Skin epidermis (tissue), 12 donors: ENCODE data around the gene OCSTAMP.

ENCODE experiments used
- H3K27ac ChIP-seq, 21 experiments: fragments of 200-600 bp; sonication (generic) in 11 of 21; one replicate each; pipeline ENCODE4 v1.5.0; 2020; ENCODE audit warnings: mild to moderate bottlenecking in 3 of 21, inconsistent platforms in 2 of 21, moderate library complexity in 2 of 21
- H3K4me3 ChIP-seq, 7 experiments: fragments of 200-600 bp; sonication (generic) in 2 of 7; one replicate each; pipeline ENCODE4 v1.5.0; 2020; ENCODE audit warnings: inconsistent platforms in 2 of 7, mild to moderate bottlenecking in 2 of 7, moderate library complexity in 1 of 7

Gene OCSTAMP

GRCh38 chr20:46550461-46550860 lies at the start of gene OCSTAMP:
OCSTAMP (minus strand) TSS chr20:46550654; CDS start chr20:46550560, 94 bp downstream.
- Histone ChIP-seq H3K27ac (no peak within 1 kb of the TSS), H3K4me3 (no peak within 1 kb of the TSS)

- H3K4me3 ChIP-seq: no peak overlapping the region
- H3K27ac ChIP-seq: no peak overlapping the region
Observed at GRCh38 chr20:46599227-46599987, 49.0 kb upstream of the OCSTAMP start.

GRCh38 chr20:46595933-46596332 lies 45.5 kb upstream of the OCSTAMP start:
- Histone ChIP-seq H3K27ac (no peak overlapping the region), H3K4me3 (no peak overlapping the region)

GRCh38 chr20:46594725-46595124 lies 44.3 kb upstream of the OCSTAMP start:
- no peak overlapping the region for H3K4me3 ChIP-seq
- H3K27ac ChIP-seq: no peak overlapping the region

GRCh38 chr20:46592580-46593362 lies 42.3 kb upstream of the OCSTAMP start:
- H3K27ac ChIP-seq: no peak overlapping the region
- H3K4me3 ChIP-seq: no peak overlapping the region

- no peak overlapping the region for H3K27ac ChIP-seq
- H3K4me3 ChIP-seq: no peak overlapping the region
Observed at GRCh38 chr20:46590443-46590842, 40.0 kb upstream of the OCSTAMP start.

GRCh38 chr20:46588532-46589511 lies 38.4 kb upstream of the OCSTAMP start:
- no peak overlapping the region for H3K4me3 ChIP-seq
- H3K27ac ChIP-seq: no peak overlapping the region

- Histone ChIP-seq H3K4me3 (no peak overlapping the region), H3K27ac (no peak overlapping the region)
Observed at GRCh38 chr20:46587986-46588385, 37.5 kb upstream of the OCSTAMP start.

- H3K27ac ChIP-seq: no peak overlapping the region
- H3K4me3 ChIP-seq: no peak overlapping the region
Observed at GRCh38 chr20:46586724-46587123, 36.3 kb upstream of the OCSTAMP start.

GRCh38 chr20:46584508-46584907 lies 34.1 kb upstream of the OCSTAMP start:
- Histone ChIP-seq H3K27ac (no peak overlapping the region), H3K4me3 (no peak overlapping the region)

- no peak overlapping the region for H3K4me3 ChIP-seq
- H3K27ac ChIP-seq: no peak overlapping the region
Observed at GRCh38 chr20:46583411-46584214, 33.2 kb upstream of the OCSTAMP start.

GRCh38 chr20:46582648-46583047 lies 32.2 kb upstream of the OCSTAMP start:
- H3K4me3 ChIP-seq: no peak overlapping the region
- H3K27ac ChIP-seq: no peak overlapping the region

- H3K27ac ChIP-seq: no peak overlapping the region
- H3K4me3 ChIP-seq: no peak overlapping the region
Observed at GRCh38 chr20:46581391-46581790, 30.9 kb upstream of the OCSTAMP start.

- no peak overlapping the region for H3K27ac ChIP-seq
- no peak overlapping the region for H3K4me3 ChIP-seq
Observed at GRCh38 chr20:46580613-46581205, 30.3 kb upstream of the OCSTAMP start.

- Histone ChIP-seq H3K4me3 (no peak overlapping the region), H3K27ac (no peak overlapping the region)
Observed at GRCh38 chr20:46578745-46579144, 28.3 kb upstream of the OCSTAMP start.

- no peak overlapping the region for H3K27ac ChIP-seq
Observed at GRCh38 chr20:46576774-46577395, 26.4 kb upstream of the OCSTAMP start.

GRCh38 chr20:46575937-46576461 lies 25.5 kb upstream of the OCSTAMP start:
- H3K27ac ChIP-seq: no peak overlapping the region
- H3K4me3 ChIP-seq: no peak overlapping the region

More at GRCh38 chr20:46576774-46577395, 26.4 kb upstream of the OCSTAMP start:
- no peak overlapping the region for H3K4me3 ChIP-seq

- H3K4me3 ChIP-seq: no peak overlapping the region
- H3K27ac ChIP-seq: no peak overlapping the region
Observed at GRCh38 chr20:46575394-46575793, 24.9 kb upstream of the OCSTAMP start.
